Measurements from ENCODE around the gene TOMM70. TPM values are rescaled to one million over a fixed set of nuclear protein-coding genes. Genes with fewer than 3 reads are reported as not detected.
A peak's percentile ranks its signal among the peaks of the same experiment; 100 is the strongest.

The TOMM70 gene
- total and polyA plus RNA-seq, 2 of the 13 experiments (the other 11 are each of a cell fraction or from before 2014, with no cell fraction given): 27.0 to 77.2 TPM

DNA sequence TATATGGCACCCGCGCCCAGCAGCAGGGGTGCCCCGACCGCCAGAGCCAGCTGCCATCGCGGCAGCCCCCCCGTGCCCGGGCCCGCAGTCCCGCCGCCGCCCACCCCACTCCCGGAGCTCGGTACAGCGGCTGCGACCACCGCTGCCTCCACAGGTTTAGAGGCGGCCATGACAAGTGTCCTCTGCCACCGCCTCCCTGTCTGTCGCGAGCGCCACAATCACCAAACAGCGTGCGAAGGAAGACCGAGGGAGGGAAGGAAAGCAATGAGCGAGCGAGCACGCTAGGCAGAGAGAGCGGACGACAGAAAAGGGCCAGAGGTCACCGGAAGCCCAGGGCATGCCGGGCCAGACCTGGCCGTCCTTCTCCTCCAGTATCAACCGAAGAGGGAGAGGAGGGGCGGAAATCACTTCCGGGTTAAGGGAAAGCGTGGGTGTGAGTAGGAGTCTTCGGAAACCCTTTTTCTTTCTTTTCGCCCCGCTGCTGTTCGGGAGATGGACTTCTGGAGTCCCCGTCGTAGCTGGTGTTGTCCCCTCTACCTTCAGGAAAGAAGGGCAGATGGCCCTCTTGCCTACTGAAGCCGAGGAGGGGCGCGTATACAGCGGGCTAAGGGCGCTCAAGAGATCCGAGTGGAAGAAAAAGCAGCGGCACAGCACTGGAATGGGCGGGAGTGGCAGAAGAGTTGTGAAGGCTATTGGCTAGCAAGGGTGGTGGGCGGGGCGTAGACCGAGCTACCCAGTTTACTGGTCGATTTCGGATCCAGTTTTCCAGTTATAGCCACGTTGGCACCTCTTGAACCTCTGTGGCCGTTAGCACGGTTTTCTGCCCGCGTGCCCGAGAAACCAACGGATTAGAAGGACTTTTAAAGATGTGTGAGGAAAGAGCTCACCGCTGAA is at the start of gene TOMM70, which contains the start of gene LNP1 (continued):
- TF ChIP-seq, protein P1, sequence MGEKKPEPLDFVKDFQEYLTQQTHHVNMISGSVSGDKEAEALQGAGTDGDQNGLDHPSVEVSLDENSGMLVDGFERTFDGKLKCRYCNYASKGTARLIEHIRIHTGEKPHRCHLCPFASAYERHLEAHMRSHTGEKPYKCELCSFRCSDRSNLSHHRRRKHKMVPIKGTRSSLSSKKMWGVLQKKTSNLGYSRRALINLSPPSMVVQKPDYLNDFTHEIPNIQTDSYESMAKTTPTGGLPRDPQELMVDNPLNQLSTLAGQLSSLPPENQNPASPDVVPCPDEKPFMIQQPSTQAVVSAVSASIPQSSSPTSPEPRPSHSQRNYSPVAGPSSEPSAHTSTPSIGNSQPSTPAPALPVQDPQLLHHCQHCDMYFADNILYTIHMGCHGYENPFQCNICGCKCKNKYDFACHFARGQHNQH (CRISPR knock-in tag; IDR thresholded peaks at IDR 0.05): peak; percentile 70
- peak; percentile 41; the same call in 1 of the 2 replicates for TF ChIP-seq ZNF773 (CRISPR knock-in tag; IDR thresholded peaks at IDR 0.05; ENCODE audit: borderline replicate concordance)
- no peak for TF ChIP-seq ZNF468 (CRISPR knock-in tag; IDR thresholded peaks at IDR 0.05)
- TF ChIP-seq, protein P2, sequence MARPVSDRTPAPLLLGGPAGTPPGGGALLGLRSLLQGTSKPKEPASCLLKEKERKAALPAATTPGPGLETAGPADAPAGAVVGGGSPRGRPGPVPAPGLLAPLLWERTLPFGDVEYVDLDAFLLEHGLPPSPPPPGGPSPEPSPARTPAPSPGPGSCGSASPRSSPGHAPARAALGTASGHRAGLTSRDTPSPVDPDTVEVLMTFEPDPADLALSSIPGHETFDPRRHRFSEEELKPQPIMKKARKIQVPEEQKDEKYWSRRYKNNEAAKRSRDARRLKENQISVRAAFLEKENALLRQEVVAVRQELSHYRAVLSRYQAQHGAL (CRISPR knock-in tag; IDR thresholded peaks at IDR 0.05; ENCODE audit: not compliant biosample characterization): no peak
- peak; percentile 56 for TF ChIP-seq REPIN1 (CRISPR knock-in tag; IDR thresholded peaks at IDR 0.05; ENCODE audit: borderline replicate concordance, low read depth)
- TF ChIP-seq ZNF354B (CRISPR knock-in tag; IDR thresholded peaks at IDR 0.05): no peak
- TF ChIP-seq RFX3 (CRISPR knock-in tag; IDR thresholded peaks at IDR 0.05): no peak
- no peak for TF ChIP-seq ZNF383 (CRISPR knock-in tag; IDR thresholded peaks at IDR 0.05; ENCODE audit: borderline replicate concordance)
- TF ChIP-seq, protein P3, sequence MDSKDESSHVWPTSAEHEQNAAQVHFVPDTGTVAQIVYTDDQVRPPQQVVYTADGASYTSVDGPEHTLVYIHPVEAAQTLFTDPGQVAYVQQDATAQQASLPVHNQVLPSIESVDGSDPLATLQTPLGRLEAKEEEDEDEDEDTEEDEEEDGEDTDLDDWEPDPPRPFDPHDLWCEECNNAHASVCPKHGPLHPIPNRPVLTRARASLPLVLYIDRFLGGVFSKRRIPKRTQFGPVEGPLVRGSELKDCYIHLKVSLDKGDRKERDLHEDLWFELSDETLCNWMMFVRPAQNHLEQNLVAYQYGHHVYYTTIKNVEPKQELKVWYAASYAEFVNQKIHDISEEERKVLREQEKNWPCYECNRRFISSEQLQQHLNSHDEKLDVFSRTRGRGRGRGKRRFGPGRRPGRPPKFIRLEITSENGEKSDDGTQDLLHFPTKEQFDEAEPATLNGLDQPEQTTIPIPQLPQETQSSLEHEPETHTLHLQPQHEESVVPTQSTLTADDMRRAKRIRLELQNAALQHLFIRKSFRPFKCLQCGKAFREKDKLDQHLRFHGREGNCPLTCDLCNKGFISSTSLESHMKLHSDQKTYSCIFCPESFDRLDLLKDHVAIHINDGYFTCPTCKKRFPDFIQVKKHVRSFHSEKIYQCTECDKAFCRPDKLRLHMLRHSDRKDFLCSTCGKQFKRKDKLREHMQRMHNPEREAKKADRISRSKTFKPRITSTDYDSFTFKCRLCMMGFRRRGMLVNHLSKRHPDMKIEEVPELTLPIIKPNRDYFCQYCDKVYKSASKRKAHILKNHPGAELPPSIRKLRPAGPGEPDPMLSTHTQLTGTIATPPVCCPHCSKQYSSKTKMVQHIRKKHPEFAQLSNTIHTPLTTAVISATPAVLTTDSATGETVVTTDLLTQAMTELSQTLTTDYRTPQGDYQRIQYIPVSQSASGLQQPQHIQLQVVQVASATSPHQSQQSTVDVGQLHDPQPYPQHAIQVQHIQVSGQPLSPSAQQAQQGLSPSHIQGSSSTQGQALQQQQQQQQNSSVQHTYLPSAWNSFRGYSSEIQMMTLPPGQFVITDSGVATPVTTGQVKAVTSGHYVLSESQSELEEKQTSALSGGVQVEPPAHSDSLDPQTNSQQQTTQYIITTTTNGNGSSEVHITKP (CRISPR knock-in tag; IDR thresholded peaks at IDR 0.05; ENCODE audit: low read depth): no peak
- TF ChIP-seq, protein P4, sequence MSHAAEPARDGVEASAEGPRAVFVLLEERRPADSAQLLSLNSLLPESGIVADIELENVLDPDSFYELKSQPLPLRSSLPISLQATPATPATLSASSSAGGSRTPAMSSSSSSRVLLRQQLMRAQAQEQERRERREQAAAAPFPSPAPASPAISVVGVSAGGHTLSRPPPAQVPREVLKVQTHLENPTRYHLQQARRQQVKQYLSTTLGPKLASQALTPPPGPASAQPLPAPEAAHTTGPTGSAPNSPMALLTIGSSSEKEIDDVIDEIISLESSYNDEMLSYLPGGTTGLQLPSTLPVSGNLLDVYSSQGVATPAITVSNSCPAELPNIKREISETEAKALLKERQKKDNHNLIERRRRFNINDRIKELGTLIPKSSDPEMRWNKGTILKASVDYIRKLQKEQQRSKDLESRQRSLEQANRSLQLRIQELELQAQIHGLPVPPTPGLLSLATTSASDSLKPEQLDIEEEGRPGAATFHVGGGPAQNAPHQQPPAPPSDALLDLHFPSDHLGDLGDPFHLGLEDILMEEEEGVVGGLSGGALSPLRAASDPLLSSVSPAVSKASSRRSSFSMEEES (CRISPR knock-in tag; IDR thresholded peaks at IDR 0.05): no peak
- TF ChIP-seq NR2F2 (IDR thresholded peaks at IDR 0.05; ENCODE audit: borderline replicate concordance, low read depth): peak; percentile 75
- TF ChIP-seq ZNF326 (CRISPR knock-in tag; IDR thresholded peaks at IDR 0.05; ENCODE audit: borderline replicate concordance): no peak
- TF ChIP-seq ZFP62 (CRISPR knock-in tag; IDR thresholded peaks at IDR 0.05): no peak
- peak; percentile 24; the same call in 1 of the 2 replicates for TF ChIP-seq ZNF335 (CRISPR knock-in tag; IDR thresholded peaks at IDR 0.05)
- peak; percentile 82 for TF ChIP-seq TAF1 (CRISPR knock-in tag; IDR thresholded peaks at IDR 0.05)
- TF ChIP-seq, protein P5, sequence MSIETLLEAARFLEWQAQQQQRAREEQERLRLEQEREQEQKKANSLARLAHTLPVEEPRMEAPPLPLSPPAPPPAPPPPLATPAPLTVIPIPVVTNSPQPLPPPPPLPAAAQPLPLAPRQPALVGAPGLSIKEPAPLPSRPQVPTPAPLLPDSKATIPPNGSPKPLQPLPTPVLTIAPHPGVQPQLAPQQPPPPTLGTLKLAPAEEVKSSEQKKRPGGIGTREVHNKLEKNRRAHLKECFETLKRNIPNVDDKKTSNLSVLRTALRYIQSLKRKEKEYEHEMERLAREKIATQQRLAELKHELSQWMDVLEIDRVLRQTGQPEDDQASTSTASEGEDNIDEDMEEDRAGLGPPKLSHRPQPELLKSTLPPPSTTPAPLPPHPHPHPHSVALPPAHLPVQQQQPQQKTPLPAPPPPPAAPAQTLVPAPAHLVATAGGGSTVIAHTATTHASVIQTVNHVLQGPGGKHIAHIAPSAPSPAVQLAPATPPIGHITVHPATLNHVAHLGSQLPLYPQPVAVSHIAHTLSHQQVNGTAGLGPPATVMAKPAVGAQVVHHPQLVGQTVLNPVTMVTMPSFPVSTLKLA (IDR thresholded peaks at IDR 0.05): peak; percentile 73
- TF ChIP-seq ZNF484 (CRISPR knock-in tag; IDR thresholded peaks at IDR 0.05; ENCODE audit: borderline replicate concordance, low read depth): 0 out of 2 replicates have a peak, but pooled peaks have one; percentile 48
- no peak for TF ChIP-seq ZNF33A (CRISPR knock-in tag; IDR thresholded peaks at IDR 0.05; ENCODE audit: borderline replicate concordance)
